ENCODE measurements around the gene RGP1.

RGP1 gene, protein sequence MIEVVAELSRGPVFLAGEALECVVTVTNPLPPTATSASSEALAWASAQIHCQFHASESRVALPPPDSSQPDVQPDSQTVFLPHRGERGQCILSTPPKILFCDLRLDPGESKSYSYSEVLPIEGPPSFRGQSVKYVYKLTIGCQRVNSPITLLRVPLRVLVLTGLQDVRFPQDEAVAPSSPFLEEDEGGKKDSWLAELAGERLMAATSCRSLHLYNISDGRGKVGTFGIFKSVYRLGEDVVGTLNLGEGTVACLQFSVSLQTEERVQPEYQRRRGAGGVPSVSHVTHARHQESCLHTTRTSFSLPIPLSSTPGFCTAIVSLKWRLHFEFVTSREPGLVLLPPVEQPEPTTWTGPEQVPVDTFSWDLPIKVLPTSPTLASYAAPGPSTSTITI

DNA sequence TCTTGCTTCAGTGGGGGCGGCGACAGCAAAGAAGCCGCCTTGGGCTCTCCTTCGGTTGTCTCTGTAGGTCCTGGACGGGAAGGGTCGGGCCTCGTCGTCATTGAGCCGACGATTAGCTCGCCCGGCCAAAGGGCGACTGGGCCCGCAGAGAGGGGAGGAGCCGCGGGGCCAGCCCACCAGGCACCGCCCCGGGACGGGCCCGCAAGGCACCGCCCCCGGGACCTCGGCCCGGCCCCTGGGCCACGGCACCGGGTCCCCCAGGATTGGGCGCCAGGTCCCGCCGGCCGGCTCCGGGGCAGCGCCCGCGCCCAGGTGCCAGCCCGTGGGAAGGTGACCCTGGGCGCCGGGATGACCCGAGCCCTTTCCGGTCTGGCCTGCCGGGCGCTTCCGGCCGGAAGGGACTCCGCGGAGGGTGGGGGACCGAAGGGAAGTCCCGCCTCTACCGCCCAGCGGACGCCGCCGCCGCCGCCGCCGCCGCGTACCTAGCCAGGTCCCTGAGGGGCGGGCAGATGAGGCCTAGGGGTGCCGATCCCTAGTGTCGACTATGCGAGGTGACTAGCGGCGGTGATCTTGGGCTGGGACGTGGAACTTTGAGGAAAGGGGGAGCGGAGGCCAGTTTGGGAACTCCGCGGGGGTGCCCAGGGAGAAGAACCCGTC is at the start of gene RGP1, which contains the start of gene GBA2:
Gene RGP1 (plus strand): TSS at position 430 of the 657 bp plus-strand sequence. CDS start 469 bp downstream, outside the sequence.
Gene GBA2 (minus strand): TSS at position 371 of the 657 bp plus-strand sequence. CDS start 524 bp downstream, outside the sequence.
- peak; percentile 53 for DNase-seq

DNA sequence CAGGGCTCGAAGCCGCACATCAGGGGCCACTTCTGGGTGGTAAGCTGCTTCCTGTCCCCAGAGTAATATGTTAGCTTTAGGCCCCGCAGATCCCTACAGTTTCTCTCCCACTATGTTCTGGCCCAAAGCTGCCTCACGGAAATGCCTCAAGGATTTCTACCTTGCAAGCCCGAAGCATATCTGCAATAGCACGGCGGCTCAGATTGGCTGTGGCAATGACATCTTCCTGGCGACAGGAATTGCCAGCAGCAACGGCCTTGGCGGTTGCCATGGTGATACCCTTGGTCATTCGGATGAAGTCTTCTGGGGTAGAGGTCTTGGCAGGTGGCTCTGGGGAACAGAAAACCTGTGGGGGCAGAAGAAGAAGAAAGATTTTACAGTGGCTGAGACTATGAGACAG is 49.1 kb upstream of the RGP1 start:
- DNase-seq: no peak

DNA sequence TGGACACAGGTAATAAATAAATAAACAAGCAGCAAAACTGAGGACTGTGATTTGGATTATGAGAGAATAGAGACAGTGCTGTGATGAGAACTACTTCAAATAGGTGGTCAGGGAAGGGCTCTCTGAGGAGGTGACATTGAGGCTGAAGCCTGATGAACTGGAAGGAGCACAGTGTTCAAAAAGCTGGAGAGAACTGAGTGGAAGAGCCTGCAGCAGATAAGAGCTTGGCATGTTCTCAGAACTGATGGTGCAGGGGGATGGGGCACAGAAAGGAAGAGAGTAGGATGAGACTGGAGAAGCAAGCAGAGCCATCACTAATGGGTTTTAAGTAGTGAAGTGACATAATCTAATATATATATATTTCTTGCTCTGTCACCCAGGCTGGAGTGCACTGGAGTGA is 48.1 kb upstream of the RGP1 start:
- no peak for DNase-seq

DNA sequence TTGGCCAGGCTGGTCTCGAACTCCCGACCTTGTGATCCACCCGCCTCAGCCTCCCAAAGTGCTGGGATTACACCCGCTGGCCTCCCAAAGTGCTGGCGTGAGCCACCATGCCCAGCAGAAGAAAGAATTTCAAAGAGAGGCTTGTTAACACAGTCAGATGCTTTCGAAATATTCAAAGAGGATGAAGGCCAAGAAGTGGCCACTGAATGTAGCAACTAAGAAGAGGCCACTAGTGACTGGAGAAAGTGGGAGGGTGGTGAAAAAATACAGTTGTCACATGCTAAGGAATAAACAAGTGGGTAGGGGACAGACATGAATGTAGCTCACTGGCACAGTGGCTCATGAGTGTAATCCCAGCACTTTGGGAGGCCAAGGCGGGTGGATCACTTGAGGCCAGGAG is 46.4 kb upstream of the RGP1 start:
- no peak for DNase-seq

DNA sequence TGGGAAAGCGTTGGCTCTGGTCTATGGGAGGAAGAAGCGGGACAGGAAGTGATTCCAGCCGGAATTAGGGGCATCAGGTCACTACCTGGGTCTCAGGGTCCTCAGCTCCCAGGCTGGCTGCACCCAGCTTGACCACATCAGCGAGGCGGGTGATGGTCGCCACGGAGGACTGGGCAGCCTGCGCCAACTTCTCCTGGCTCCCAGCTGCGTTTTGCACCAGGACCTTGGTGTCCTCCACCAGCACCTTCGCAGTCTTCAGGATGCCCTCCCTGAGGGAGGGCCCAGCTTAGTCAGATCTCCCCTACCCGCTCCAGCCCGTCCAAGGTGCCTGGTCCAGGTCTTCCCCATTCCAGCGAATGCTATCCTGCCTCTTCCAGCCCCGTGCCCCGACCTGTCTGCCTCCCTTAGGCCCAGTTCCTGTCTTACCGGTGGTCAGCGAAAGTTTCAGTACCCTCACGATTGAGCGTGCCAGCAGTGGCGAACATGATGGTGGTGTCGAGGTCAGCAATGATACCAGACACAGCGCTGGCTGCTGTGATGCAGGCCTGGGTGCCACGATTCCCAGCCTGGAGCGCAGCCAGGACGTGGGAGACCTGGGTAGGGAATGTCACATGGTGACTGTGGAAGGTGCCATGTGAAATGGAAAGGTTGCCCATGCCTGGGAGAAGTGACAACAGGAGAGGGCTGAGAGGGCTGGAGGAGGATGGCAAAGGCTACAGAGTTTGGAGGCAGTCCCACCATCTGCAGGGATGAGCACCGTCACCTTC is 45.0 kb upstream of the RGP1 start:
- DNase-seq: no peak

DNA sequence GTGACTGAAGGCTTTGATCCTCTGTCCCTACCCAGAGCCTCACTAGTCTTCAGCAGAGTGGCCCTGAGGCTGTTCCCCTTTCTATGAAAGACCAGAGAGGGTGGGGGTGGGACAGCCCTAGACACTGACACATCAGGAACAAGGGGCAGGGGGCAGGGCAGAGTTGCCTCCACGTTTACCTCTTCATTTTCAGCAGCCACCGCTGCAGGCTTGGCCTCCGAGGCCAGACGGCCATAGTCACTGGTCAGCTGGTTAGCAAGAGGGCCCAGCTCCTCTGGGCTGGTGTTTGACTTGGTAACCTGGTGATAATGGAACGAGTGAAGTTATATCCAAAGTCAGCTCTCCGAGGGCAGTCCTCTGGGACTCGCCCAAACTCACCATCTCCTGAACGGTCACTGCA is 43.7 kb upstream of the RGP1 start:
- DNase-seq: no peak

DNA sequence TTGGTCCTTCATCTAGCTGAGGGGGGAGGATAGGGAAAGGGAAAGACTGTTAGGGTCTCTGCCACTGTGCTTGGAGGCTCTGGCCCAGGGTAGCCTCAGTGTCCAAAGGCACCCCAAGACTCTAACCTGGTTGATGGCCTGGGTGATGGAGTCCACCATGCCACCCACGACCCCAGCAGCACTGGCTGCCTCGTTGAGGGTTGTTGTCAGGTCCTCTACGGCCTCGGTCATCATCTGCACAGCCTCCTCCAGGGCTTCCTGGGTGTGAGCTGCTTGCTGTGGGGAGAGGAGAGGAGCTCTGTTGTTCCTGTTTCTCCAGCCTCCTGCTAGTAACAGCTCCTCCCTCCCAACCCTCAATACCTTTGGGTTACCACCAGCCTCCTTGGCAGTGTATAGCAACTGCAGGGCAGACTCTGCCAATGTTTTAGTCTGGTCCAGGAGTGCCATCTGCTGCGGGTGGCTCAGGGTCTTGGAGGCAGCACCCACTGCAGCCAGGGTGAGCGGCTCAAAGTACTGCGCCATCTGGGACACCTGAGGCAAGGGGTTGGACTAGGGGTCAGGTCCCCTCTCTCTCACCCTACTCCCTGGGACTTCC is 43.2 kb upstream of the RGP1 start:
- DNase-seq: no peak

DNA sequence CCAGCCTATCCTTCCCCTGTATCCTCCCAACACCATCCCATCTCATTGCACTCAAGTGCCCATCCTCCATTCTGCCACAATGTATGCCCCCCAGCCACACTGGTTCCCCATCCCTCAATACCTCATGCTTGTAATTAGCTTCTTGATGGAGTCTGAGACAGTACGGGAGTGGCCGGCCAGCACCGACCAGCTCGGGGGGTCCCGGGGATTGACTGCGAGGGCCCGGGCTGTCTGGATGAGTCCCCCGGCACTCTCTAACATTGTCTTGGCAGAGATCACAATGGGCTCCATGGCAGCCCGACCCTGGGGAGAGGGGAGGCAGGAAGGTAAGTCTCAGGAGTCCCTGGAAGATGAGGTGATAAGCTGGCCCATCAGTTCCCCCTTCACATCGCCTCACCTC is 42.1 kb upstream of the RGP1 start:
- no peak for DNase-seq

DNA sequence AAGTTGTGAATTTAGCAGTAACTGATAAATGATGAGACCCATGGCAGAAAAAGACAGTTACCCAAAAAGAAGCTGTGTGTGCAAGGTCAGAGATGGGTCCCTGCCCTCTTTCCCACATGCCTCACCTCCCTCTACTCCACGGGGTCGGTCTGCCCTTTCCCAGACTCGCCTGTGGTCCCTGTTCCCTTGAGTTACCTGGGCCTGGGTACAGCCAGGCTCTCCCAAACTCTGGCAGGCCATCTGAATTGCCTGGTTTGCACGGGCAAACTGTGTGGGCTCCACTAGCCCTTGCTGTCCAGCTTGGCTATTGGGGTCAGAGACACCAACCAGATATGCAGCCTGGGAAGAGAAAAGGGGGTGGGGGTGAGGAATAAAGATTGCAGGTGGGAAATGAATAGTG is 40.9 kb upstream of the RGP1 start:
- no peak for DNase-seq

DNA sequence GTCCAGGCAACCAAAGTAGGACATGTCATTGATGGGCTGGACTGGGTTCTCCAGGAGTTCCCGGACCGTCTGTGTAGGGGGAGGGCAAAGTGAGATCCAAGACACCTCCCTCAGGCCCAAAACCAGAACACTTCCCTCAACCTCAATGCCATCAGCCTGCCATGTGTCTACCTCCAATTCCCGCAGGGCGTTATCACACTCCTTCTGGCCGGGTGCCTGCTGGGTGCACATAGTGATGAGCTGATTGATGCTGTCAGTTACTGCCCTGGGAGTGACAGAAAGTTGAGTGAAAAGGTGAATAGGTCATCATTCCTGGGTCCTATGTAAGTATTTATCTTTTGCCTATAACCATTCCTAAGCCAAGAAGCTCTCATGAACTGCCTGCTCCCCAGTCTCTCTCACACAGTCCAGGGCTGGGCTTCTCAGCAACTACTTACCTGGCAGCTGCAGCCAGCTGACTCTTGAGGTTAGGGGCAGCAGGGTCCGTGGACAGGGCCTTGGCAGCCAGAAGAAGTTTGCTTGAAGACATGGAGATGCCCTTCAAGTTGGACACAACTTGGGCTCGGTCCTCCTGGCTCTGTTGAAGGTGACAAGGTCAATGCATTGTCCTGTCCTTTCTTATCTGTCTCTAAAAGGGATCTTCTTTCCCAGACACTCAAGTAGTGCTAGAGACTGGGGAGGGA is 38.1 kb upstream of the RGP1 start:
- no peak for DNase-seq

DNA sequence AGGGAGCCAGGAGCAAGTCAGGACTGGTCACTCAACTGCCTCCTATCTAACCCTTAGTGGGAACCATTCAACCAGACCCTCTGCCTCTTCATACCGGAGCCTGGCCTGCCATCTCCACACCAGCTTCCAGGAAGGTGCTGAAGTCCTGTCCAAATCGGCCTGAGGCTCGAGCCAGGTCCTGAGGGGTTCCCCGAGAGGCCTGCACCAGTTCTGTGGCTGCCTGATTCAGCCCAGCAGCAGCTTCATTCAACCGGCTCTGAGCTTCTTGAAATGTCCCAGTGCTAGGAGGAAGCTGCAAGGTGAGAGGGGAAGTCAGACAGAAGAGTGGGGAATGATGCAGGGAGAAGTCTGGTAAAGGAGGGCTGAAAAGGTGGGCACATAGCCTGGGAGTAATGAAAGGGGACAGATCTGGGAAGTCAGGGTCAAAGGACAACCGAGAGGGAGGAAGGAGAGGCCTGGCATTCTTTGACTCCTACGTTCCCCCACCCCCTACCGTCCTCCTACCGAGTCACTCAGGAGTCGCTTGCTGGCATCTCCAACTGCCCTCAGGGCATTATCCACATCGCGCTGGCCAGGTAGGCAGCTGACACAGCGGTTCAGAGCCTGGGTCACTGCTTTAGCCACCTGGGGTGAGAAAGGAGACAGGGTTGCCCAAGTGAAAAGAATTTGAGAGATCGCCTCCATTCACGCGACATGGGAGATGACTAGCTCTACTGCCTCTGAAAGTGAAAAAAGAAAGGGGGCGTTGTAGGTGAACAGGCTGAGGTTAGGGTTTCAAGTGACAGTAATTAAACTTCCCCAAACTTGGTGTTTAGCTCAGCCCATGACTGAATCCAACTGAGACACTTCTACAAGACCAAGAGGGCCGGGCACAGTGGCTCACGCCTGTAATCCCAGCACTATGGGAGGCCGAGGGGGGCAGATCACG is 37.3 kb upstream of the RGP1 start:
- no peak for DNase-seq

DNA sequence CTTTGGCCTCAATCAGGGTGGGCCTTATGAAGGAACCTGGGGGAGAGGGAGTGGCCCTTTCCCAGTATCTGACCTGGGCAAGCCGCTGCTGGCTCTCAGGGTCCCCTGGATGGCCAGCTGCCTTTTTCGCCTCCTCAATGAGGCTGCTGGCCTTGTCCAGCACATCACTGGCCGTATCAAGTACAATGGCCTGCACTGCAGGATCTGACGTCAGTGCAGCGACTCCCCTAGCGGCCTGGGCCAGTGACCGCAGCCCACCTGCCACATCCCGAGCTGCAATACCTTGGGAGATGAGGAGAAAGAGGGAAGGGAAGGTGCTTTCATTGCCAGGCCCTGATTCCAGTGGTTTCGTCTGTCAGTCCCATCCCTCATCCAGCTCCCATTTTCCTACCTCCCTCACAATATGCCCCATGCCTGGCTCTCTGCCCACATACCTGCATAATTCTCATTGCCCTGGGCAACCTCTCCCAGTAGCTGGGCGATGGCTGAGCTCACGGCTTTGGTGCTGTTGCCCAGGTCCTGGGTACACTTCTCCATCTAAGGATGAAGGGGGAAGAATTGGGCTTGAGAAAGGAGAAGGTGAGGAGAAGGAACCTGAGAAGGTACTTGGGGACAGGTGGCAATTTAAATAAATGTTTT is 36.2 kb upstream of the RGP1 start:
- no peak for DNase-seq

DNA sequence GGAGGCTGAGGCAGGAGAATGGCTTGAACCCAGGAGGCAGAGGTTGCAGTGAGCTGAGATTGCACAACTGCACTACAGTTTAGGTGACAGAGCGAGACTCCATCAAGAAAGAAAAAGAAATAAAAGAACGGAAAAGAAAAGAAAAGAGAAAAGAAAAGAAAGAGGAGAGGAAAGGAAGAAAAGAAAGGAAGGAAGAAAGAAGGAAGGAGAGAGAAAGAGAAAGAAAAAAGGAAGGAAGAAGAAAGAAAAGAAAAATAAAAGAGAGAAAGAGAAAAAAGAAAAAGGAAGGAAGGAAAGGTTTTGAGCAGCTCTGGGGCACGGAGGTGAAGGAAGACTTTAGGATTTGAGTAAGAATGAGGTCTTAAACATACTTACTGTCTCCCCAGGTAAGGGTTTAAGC is 35.5 kb upstream of the RGP1 start:
- no peak for DNase-seq

DNA sequence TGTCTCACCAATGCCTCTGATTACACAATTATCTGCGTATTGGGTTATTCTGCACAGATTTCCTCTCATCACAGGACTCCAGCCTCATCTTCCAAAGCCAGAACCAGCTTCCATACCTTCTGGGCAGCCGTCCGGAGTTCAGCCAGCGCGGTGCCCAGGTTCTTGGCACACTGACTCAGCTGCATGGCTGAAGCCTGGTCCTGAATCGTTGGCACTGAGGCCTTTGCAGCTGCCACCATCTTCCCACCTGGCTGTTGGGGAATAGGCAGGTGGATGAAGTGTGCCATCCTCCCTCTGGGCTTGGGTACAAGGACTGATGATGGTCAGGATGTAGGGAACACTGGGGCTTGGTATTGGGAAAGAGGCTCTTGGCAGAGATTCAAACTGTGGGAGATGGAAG is 35.0 kb upstream of the RGP1 start:
- DNase-seq: no peak

DNA sequence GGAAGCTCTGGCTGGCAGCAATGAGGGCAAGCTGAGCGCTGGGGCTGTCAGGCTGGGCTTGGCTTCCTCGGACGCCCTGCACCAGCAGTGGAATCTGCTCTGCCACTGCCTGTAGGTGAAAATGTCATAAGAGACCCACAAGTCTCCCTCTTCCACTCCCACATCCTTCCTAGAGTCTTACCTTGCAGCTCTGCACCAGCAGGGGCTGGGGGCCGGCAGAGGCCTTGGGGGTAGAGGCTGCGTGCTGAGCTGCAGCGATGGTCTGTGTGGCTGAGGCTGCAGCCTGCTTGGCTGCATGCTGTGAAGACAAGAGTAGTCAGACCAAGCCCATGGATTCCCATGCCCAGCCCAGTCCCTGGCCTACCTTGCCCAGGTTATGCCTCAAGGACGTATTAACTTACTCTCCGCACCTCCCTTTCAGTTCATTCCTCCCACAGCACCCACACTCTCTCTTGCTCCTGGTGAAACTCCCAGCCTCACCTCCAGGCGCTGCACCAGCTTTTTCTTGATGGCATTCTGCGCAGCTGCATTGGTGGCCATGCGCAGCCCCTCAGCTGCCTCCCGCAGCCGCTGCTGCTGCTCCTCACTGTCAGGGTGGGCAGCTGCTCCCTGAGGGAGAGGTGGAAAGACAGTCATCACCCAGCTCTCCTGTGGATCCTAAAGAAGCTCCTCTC is 34.4 kb upstream of the RGP1 start:
- DNase-seq: no peak

DNA sequence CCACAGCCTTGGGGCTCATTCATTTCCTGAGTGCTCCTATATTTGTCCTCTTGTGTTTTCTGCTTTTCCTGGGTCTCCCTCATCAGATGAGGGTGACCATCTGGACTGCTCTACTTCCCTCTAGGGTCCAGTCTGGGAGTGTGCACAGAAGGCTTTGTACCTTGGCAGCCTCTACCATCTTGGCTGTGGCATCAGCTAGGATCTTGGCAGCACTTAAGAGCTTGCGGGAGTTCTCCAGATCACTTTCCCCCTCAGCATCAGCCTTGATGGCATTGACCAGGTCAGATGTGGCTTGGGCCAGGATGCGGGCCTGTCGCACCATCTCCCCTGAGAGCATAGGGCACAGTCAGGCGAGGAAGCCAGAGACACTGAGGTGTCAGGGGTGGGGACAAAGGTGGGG is 32.9 kb upstream of the RGP1 start:
- no peak for DNase-seq

DNA sequence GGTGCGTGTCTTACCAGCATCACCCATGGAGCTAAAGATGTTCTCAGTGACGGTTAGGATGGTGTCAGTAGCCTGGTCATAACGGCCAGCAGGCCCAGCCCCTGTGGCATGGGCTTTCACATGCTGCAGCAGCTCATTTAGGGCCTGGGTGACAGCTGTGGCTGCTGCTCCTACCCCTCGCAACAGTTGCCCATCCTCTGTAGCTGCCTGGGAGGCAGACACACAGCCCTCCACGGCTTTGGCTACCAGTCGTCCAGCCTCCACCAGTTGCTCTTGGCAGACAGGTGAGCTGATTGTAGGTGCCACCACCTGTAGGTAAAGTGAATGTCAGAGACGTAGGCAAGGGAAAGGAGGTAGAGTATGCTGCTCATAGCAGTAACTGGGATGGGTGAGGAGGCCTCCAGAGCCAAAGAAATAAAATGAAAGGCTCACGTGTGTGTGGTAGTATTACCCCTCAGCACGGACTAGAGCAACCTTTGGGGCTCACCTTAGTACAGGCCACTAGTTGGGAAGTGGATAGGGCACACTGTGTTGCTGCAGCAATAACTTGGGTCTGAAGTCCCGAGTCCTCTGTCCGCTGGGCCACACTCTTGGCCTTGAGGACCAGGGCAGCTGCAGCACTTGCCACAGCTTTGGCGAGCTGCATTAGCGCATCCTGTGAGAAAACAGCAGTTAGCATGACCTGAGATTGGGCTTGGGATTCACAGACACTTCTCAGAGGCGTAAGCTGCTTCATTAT is 31.8 kb upstream of the RGP1 start:
- no peak for DNase-seq

DNA sequence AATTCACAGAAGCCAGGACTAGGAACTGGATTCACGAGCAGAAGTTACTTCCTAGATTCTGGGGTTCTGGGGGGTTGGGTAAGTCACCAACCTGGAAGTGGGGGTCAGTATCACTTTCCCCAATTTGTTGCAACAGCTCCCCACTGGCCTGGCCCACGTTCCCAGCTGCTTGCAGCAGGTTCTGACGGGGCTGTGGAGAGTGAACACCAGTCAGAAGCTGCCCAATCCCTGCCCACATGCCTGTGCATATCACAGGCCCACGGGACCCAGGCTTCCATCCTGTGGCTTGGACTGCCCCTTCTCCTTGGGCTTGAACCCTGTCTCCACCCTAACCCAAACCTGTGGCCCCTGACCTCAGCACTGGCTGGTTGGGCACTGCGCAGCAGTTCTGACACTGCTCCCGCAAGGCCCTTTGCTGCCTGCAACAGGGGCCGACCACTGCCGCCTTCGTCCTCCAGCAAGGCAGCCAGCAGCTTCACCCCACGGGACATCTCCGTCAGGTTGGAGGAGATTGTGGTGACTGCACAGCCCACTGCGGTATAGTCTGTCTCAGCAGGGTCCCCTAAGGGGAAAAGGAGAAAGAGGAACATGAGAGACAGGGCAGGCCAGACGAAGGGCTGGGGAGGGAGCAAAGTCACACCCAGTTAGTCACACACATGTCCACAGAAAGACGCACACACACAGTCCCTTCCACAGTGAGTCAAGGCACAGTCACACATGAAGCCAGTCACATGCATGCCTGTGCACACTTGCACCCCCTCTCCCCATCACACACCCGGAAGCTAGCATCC is 30.2 kb upstream of the RGP1 start:
- DNase-seq: no peak

DNA sequence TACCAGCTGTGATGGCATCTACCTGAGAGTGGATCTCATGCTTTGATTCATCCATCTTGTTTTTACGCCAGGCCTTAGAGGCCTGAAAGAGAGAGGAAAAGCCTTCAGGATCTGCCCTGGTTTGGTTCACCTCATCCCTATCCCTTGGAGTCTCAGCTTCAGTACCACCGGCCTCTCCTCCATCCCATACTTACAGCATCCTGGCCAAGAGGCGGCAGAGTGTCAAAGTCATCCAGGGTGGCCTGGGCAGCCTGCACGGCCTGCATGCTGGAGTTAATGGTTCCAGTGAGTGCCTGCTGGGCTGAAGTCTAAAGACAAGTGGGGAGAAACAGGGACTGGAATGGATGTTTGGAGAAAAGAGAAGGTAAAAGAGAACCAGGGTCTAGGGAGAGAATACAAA is 29.5 kb upstream of the RGP1 start:
- no peak for DNase-seq

Measured in fibroblast of upper back skin (primary cell).